GM23248 (cell line): ENCODE data around the gene TBX18. TPM values are rescaled to one million over a fixed set of nuclear protein-coding genes. Genes with fewer than 3 reads are reported as not detected.
A peak's percentile ranks its signal among the peaks of the same experiment; 100 is the strongest.

ENCODE experiments used
- DNase-seq: peaks from one replicate; pipeline ENCODE4 v3.0.0-alpha.2; 2015
- H2AFZ ChIP-seq: fragments of 200-600 bp; sonication (generic); 2 replicates; pipeline ENCODE4 v1.6.1; 2016; ENCODE audit warnings: antibody characterized with exemption
- H3F3A ChIP-seq: fragments of 200-600 bp; sonication (generic); 2 replicates; pipeline ENCODE4 v1.6.1; 2016; ENCODE audit warnings: mild to moderate bottlenecking, antibody characterized with exemption, mixed run types; ENCODE audit not compliant: insufficient read depth
- H3K27ac ChIP-seq: fragments of 200-600 bp; sonication (generic); 2 replicates; pipeline ENCODE4 v1.5.1; 2016; ENCODE audit warnings: mild to moderate bottlenecking
- H3K27me3 ChIP-seq: fragments of 200-600 bp; sonication (generic); replicated peaks from 2 replicates; pipeline ENCODE4 v1.6.1; 2016; ENCODE audit warnings: mild to moderate bottlenecking; ENCODE audit not compliant: insufficient read depth
- H3K36me3 ChIP-seq: fragments of 200-600 bp; sonication (generic); 2 replicates; pipeline ENCODE4 v1.6.1; 2016; ENCODE audit warnings: low read depth, mild to moderate bottlenecking
- H3K4me1 ChIP-seq: fragments of 200-600 bp; sonication (generic); 2 replicates; pipeline ENCODE4 v1.6.1; 2016; ENCODE audit warnings: mild to moderate bottlenecking; ENCODE audit not compliant: insufficient read depth
- H3K4me2 ChIP-seq: fragments of 200-600 bp; sonication (generic); one replicate; pipeline ENCODE4 v1.6.1; 2016; ENCODE audit warnings: mild to moderate bottlenecking; ENCODE audit not compliant: unreplicated experiment
- H3K4me3 ChIP-seq: fragments of 200-600 bp; sonication (generic); 2 replicates; pipeline ENCODE4 v1.5.1; 2016; ENCODE audit warnings: mild to moderate bottlenecking
- H3K79me2 ChIP-seq: fragments of 200-600 bp; sonication (generic); 2 replicates; pipeline ENCODE4 v1.6.1; 2016; ENCODE audit warnings: mild to moderate bottlenecking; ENCODE audit not compliant: insufficient read depth
- H3K9ac ChIP-seq: fragments of 200-600 bp; sonication (generic); 2 replicates; pipeline ENCODE4 v1.6.1; 2016; ENCODE audit warnings: mild to moderate bottlenecking
- H3K9me2 ChIP-seq: fragments of 200-600 bp; sonication (generic); 2 replicates; pipeline ENCODE4 v1.6.1; 2016; ENCODE audit warnings: mixed run types, mild to moderate bottlenecking, moderate library complexity; ENCODE audit not compliant: insufficient read depth
- H3K9me3 ChIP-seq: fragments of 200-600 bp; sonication (generic); one replicate; pipeline ENCODE4 v1.6.1; 2017; ENCODE audit warnings: low read depth
- H4K20me1 ChIP-seq: fragments of 200-600 bp; sonication (generic); 2 replicates; pipeline ENCODE4 v1.6.0; 2016; ENCODE audit not compliant: insufficient read depth
- EZH2 ChIP-seq: fragments of 200-600 bp; sonication (generic); IDR thresholded peaks from 2 replicates; pipeline ENCODE4 v1.6.1; 2018; ENCODE audit warnings: antibody characterized with exemption, mild to moderate bottlenecking; ENCODE audit not compliant: insufficient read depth, poor library complexity, severe bottlenecking
- EZH2phosphoT487 ChIP-seq: fragments of 200-600 bp; sonication (generic); IDR thresholded peaks from 2 replicates; pipeline ENCODE4 v1.6.1; 2018; ENCODE audit warnings: antibody characterized with exemption, moderate library complexity, mild to moderate bottlenecking, low read depth; ENCODE audit not compliant: insufficient read depth
- WGBS, 2 experiments: methylation state at CpG; one replicate each; pipeline ENCODE4 v1.1.6; 2015 to 2017; ENCODE audit warnings: low lambda C conversion rate in 2 of 2, low coverage in 1 of 2; ENCODE audit errors: missing lambda C conversion rate in 2 of 2; 5-methylcytosine and 5-hydroxymethylcytosine counted together
- in situ Hi-C: fragments of 300-500 bp; cut with MboI; formaldehyde crosslinking; loops from 2 replicates; pipeline ENCODE4 v1.15.0; 2020
- polyA plus RNA-seq: library from polyadenylated mRNA; unstranded; fragments of >200 nt; fragmentation: Nextera tagmentation; extraction: Ambion mirVana; gene quantifications from 2 replicates; pipeline ENCODE4 v1.2.1, GENCODE V29; 2016
- total RNA-seq: library from RNA; depleted of rRNA; stranded (reverse); fragments of >200 nt; shearing (Covaris generic); gene quantifications from 2 replicates; pipeline ENCODE4 v1.2.3, GENCODE V29; 2014

TBX18 gene
- total and polyA plus RNA-seq, 2 experiments from 2014 or later, result 5.7 to 16.2 TPM

DNA sequence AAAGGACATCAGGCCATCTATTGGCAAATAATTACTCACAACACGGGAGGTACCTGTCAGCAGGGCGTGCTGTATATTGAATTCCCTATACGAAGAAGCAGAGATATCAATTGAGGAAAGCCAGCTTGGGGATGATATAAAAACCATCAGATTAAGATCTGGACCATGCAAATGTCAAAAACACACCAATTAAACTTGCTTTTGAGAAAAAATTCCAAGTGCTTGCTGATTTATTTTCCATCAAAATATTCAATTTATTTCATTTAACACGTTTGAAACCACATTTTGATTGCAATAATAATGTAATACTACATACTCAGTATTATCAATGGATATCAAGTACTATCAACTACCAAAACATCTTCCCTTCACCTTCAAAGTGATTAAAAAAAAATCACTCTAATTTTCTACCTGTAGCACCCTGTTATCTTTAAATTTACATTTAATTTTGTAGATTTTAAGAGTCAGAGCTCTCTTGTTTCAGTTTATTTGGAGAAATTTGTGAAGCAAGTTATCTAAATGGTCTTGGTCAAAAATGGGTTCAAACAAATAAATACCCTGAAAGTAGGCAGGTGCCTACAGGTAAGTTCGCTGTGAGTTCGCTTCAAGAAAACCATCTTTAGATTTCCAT, 6.8 kb upstream of the TBX18 start:
- Histone ChIP-seq H3K4me3 (no peak overlapping the region), H2AFZ (no peak overlapping the region), H3K9me3 (no peaks in the 10 kb centered on the region), H3K27ac (no peak overlapping the region), H3K4me1 (no peaks in the 10 kb centered on the region), H3K9ac (no peak overlapping the region), H3K27me3 (peaks cover 43% of the 10 kb centered on the region), H3K4me2 (no peak overlapping the region), H4K20me1 (no peaks in the 10 kb centered on the region), H3K79me2 (no peaks in the 10 kb centered on the region), H3K36me3 (no peaks in the 10 kb centered on the region), H3K9me2 (no peaks in the 10 kb centered on the region), H3F3A (peaks cover 13% of the 10 kb centered on the region; the same call in 1 of the 2 replicates)
- WGBS, 2 experiments, result 74 to 75% methylated on average over 6 of the region's 6 CpGs
- in situ Hi-C loops, result loop anchor here (10.0 to 25.0 kb wide), 4 partner anchors 354 to 884 kb away; no protein-coding TSS in a partner anchor
- no peak for DNase-seq
- no peak for TF ChIP-seq EZH2
- no peak for TF ChIP-seq EZH2phosphoT487

DNA sequence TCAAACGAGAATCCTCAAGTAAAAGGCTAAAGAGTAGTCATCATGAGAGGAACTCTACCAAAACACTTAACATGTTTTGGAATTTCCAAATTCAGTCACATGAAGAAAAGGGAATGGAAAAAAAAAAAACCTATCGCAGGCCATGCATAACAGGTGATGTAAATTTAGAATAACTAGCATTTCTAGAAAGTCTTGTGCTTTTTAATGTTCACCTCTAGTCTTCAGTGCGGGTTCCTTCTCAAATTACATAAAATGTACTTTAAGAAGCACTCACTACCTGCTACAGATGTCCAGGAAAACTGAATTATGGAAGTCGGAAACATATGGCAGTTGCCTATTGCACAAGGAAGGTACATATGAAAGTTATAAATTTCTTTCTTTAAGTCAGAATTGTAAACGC, 6.1 kb upstream of the TBX18 start:
- Histone ChIP-seq H3K9me2 (no peaks in the 10 kb centered on the region), H3K4me2 (no peak overlapping the region), H3K9ac (no peak overlapping the region), H3K27me3 (peaks cover 43% of the 10 kb centered on the region), H3K36me3 (no peaks in the 10 kb centered on the region), H2AFZ (no peak overlapping the region), H4K20me1 (no peaks in the 10 kb centered on the region), H3K9me3 (no peaks in the 10 kb centered on the region), H3K4me1 (no peaks in the 10 kb centered on the region), H3K79me2 (no peaks in the 10 kb centered on the region), H3K4me3 (no peak overlapping the region), H3K27ac (no peak overlapping the region), H3F3A (0 out of 2 replicates have a peak, but pooled peaks cover 8% of the 10 kb centered on the region)
- WGBS, 2 experiments, result 81 to 84% methylated on average over 5 of the region's 5 CpGs
- DNase-seq, result no peak
- in situ Hi-C loops, result loop anchor here (10.0 to 25.0 kb wide), 4 partner anchors 354 to 883 kb away; no protein-coding TSS in a partner anchor
- no peak for TF ChIP-seq EZH2phosphoT487
- TF ChIP-seq EZH2, result no peak

DNA sequence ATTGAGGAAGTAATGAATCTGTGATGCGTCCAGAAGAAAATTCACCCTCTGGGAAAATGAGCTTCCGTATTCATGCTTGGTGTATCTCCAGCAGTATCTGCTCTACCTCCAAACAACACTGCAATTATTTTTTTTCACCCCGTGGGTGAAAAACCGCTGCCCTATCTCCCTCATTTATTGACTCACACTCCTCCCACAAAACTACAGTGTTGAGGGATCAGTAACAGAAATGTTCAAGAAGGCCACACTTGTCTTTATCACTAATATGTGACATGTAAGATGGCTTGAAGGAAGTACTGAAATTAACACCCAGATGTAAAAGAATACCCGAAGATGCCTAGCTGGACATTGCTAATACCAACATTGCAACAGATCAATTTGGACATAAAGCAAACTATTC, 4.9 kb upstream of the TBX18 start:
- no peak overlapping the region for H3K27ac ChIP-seq
- H3F3A ChIP-seq, result peaks cover 13% of the 10 kb centered on the region; the same call in 1 of the 2 replicates
- peak; percentile 26 for DNase-seq
- TF ChIP-seq EZH2 (no peak), EZH2phosphoT487 (no peak)
- no peaks in the 10 kb centered on the region for H3K36me3 ChIP-seq
- H3K4me1 ChIP-seq, result no peaks in the 10 kb centered on the region
- peaks cover 43% of the 10 kb centered on the region for H3K27me3 ChIP-seq
- H3K9me3 ChIP-seq, result no peaks in the 10 kb centered on the region
- in situ Hi-C loops, result loop anchor here (25.0 kb wide), 2 partner anchors 718 to 882 kb away; no protein-coding TSS in a partner anchor
- no peak overlapping the region for H2AFZ ChIP-seq
- H3K9me2 ChIP-seq, result no peaks in the 10 kb centered on the region
- no peak overlapping the region for H3K4me3 ChIP-seq
- no peaks in the 10 kb centered on the region for H4K20me1 ChIP-seq
- no peak overlapping the region for H3K9ac ChIP-seq
- WGBS, 2 experiments, result 31 to 33% methylated on average over 5 of the region's 5 CpGs
- H3K4me2 ChIP-seq, result no peak overlapping the region
- no peaks in the 10 kb centered on the region for H3K79me2 ChIP-seq

DNA sequence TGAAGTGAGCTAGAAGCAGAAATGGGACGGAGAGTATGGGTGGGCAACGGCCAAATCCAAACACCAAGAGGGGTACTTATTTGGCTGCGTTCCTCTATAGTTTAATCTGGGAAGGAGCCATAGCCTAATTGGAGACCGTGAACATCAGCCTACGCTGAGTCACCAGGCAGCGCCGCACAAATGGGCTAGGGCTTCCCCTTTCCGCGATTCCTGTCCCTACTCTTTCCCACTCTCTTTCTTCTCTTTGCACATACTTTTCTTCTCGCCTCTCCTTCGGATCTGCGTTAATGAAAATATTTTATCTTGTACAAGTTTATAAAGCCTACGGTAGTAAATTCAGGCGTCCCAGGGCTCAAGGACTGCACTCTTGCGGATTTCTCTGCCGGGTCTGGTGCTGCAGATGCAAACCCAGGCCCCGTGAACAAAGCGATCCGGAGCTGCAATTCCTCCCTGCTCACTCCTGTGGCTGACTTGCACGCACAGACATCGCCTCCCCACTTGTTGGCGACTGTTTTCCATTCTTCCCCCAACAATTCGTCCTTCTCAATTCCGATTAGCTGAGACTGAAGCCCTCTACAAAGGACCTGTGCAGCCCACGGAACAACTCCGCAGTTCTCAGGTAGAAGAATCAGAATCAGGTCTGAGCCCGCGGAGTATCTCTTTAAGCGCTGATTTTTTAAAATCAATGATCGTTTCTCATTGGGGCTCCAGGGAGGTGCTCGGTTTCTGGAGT, 4.2 kb upstream of the TBX18 start:
- H2AFZ ChIP-seq, result peak overlapping the region; percentile 64
- H3K4me1 ChIP-seq, result no peaks in the 10 kb centered on the region
- DNase-seq, result peak; percentile 73
- peak overlapping the region; percentile 92 for H3K4me2 ChIP-seq
- no peaks in the 10 kb centered on the region for H3K36me3 ChIP-seq
- H3K4me3 ChIP-seq, result peak overlapping the region; percentile 72
- H4K20me1 ChIP-seq, result no peaks in the 10 kb centered on the region
- H3K27me3 ChIP-seq, result peaks cover 43% of the 10 kb centered on the region
- H3K9me3 ChIP-seq, result no peaks in the 10 kb centered on the region
- peaks cover 13% of the 10 kb centered on the region; the same call in 1 of the 2 replicates for H3F3A ChIP-seq
- 2 to 3% methylated on average over 31 of the region's 31 CpGs for WGBS, 2 experiments
- no peaks in the 10 kb centered on the region for H3K9me2 ChIP-seq
- peak; percentile 6 for TF ChIP-seq EZH2
- TF ChIP-seq EZH2phosphoT487, result no peak
- peak overlapping the region; percentile 32 for H3K9ac ChIP-seq
- in situ Hi-C loops, result loop anchor here (25.0 kb wide), 2 partner anchors 719 to 881 kb away; no protein-coding TSS in a partner anchor
- no peaks in the 10 kb centered on the region for H3K79me2 ChIP-seq
- H3K27ac ChIP-seq, result peak overlapping the region; percentile 8; the same call in 1 of the 2 replicates
